ENCODE measurements around the gene BRPF1. TPM values are rescaled to one million over a fixed set of nuclear protein-coding genes. Genes with fewer than 3 reads are reported as not detected.

The BRPF1 gene
- total RNA-seq, 1 donor from 2014 or later = 19.5 TPM

DNA sequence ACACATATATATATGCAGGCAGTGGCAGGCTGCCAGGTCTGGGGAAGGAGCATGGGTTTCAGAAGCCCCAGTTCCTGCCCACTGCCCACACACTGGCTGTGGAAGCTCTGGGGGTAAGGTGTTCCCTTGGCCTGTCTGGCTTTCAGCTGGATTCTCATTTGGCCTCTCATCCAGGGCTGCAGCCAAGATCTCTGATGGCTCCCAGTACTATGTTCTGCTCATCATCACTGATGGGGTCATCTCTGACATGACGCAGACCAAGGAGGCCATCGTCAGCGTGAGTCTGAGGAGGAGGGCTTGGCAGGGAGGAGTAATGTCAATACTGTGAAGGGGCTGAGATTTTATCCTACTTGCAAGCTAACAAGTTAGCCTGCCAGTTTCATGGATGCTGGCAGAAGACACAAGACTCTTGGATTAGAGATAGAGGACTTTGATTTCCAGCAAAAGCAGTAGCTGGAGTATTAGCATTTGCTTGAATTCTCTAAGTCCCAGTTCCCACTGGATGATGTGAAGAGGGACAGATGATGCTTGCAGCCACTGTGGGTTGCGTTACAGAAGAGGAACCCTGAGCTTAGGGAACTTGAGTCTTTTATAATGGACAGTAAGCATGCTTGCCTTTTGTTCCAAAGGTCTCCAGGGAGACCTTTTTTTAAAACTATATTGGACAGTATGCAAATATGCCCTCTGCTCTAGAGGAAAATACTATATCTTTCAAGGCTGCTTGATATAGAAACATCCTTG lies 5.6 kb upstream of the BRPF1 start:
- TF ChIP-seq EZH2 (IDR thresholded peaks at IDR 0.05; ENCODE audit: insufficient read depth, low read length) (no peak), CTCF (IDR thresholded peaks at IDR 0.05; ENCODE audit: insufficient read depth, low read depth, low read length) (no peak)
- Histone ChIP-seq H3K4me1 (ENCODE audit: insufficient read depth, low read length) (peaks cover 5% of the 10 kb centered on the region), H2AFZ (ENCODE audit: low read depth, low read length) (no peak overlapping the region), H3K9me3 (ENCODE audit: insufficient read depth, low read depth, low read length) (no peaks in the 10 kb centered on the region), H4K20me1 (ENCODE audit: insufficient read depth, low read length) (no peaks in the 10 kb centered on the region), H3K4me2 (ENCODE audit: low read length) (no peak overlapping the region), H3K79me2 (ENCODE audit: insufficient read depth, low read length) (no peaks in the 10 kb centered on the region), H3K27ac (ENCODE audit: low read depth, low read length) (no peak overlapping the region), H3K9ac (ENCODE audit: low read length) (no peak overlapping the region), H3K4me3 (ENCODE audit: insufficient read depth, low read depth, low read length) (no peak overlapping the region), H3K27me3 (ENCODE audit: insufficient read depth, low read length) (no peaks in the 10 kb centered on the region), H3K36me3 (ENCODE audit: insufficient read depth, low read length) (no peaks in the 10 kb centered on the region)
- no peak overlapping the region for H3K4me3 Mint-ChIP-seq (ENCODE audit: unreplicated experiment)
- FAIRE-seq (no peak), DNase-seq (ENCODE audit: low read depth) (no peak)
- H3K36me3 Mint-ChIP-seq (ENCODE audit: low read depth, unreplicated experiment) = no peaks in the 10 kb centered on the region
- peaks cover 2% of the 10 kb centered on the region for H3K9me3 Mint-ChIP-seq (ENCODE audit: unreplicated experiment)
- H3K4me1 Mint-ChIP-seq (ENCODE audit: low read depth, unreplicated experiment) = peaks cover 9% of the 10 kb centered on the region
- no peak overlapping the region for H3K27ac Mint-ChIP-seq (ENCODE audit: unreplicated experiment)
- peaks cover 9% of the 10 kb centered on the region for H3K27me3 Mint-ChIP-seq (ENCODE audit: low read depth, unreplicated experiment)

- no peaks in the 10 kb centered on the region for H3K36me3 Mint-ChIP-seq (ENCODE audit: low read depth, unreplicated experiment)
- H3K4me2 ChIP-seq (ENCODE audit: low read length) = no peak overlapping the region
- H3K27ac Mint-ChIP-seq (ENCODE audit: unreplicated experiment) = no peak overlapping the region
- H3K4me1 Mint-ChIP-seq (ENCODE audit: low read depth, unreplicated experiment) = peaks cover 6% of the 10 kb centered on the region
- peaks cover 2% of the 10 kb centered on the region for H3K9me3 Mint-ChIP-seq (ENCODE audit: unreplicated experiment)
- H3K4me3 ChIP-seq (ENCODE audit: insufficient read depth, low read depth, low read length) = no peak overlapping the region
- no peaks in the 10 kb centered on the region for H3K27me3 ChIP-seq (ENCODE audit: insufficient read depth, low read length)
- peaks cover 7% of the 10 kb centered on the region for H3K79me2 ChIP-seq (ENCODE audit: insufficient read depth, low read length)
- H3K4me3 Mint-ChIP-seq (ENCODE audit: unreplicated experiment) = no peak overlapping the region
- FAIRE-seq (no peak), DNase-seq (ENCODE audit: low read depth) (no peak)
- TF ChIP-seq EZH2 (IDR thresholded peaks at IDR 0.05; ENCODE audit: insufficient read depth, low read length) (no peak), CTCF (IDR thresholded peaks at IDR 0.05; ENCODE audit: insufficient read depth, low read depth, low read length) (no peak)
- no peak overlapping the region for H2AFZ ChIP-seq (ENCODE audit: low read depth, low read length)
- H3K9ac ChIP-seq (ENCODE audit: low read length) = no peak overlapping the region
- no peak overlapping the region for H3K27ac ChIP-seq (ENCODE audit: low read depth, low read length)
- peaks cover under 1% of the 10 kb centered on the region for H4K20me1 ChIP-seq (ENCODE audit: insufficient read depth, low read length)
- no peaks in the 10 kb centered on the region for H3K9me3 ChIP-seq (ENCODE audit: insufficient read depth, low read depth, low read length)
- no peaks in the 10 kb centered on the region for H3K36me3 ChIP-seq (ENCODE audit: insufficient read depth, low read length)
- H3K27me3 Mint-ChIP-seq (ENCODE audit: low read depth, unreplicated experiment) = peaks cover 8% of the 10 kb centered on the region
- H3K4me1 ChIP-seq (ENCODE audit: insufficient read depth, low read length) = peaks cover 5% of the 10 kb centered on the region
Observed at GRCh38 chr3:9727041-9727595, 4.4 kb upstream of the BRPF1 start.

DNA sequence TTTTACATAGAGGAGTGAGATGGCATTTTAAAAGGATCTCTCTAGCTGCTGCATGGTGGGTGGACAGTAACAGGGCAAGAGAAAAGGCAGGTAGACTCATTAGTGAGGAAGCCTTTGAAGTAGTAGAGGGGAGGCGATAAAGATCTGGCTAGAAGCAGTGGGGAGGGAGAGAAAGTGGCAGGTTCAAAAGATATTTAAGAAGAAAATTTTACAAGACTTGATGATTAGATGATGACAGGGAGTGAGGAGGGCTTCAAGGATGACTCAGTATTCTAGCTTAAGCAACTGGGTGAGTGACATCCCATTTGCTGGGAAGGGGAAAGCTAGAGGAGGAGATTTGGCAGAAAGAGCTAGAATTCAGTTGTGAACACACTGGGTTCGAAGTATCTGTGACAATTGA lies 3.8 kb upstream of the BRPF1 start:
- DNase-seq (ENCODE audit: low read depth) = no peak
- H3K9me3 Mint-ChIP-seq (ENCODE audit: unreplicated experiment) = peaks cover 1% of the 10 kb centered on the region
- no peak overlapping the region for H3K4me3 Mint-ChIP-seq (ENCODE audit: unreplicated experiment)
- Histone ChIP-seq H3K27me3 (ENCODE audit: insufficient read depth, low read length) (no peaks in the 10 kb centered on the region), H3K4me3 (ENCODE audit: insufficient read depth, low read depth, low read length) (no peak overlapping the region), H3K4me2 (ENCODE audit: low read length) (no peak overlapping the region), H3K27ac (ENCODE audit: low read depth, low read length) (no peak overlapping the region), H3K9ac (ENCODE audit: low read length) (no peak overlapping the region), H3K9me3 (ENCODE audit: insufficient read depth, low read depth, low read length) (no peaks in the 10 kb centered on the region), H4K20me1 (ENCODE audit: insufficient read depth, low read length) (peaks cover 7% of the 10 kb centered on the region), H3K4me1 (ENCODE audit: insufficient read depth, low read length) (peaks cover 10% of the 10 kb centered on the region), H2AFZ (ENCODE audit: low read depth, low read length) (no peak overlapping the region), H3K79me2 (ENCODE audit: insufficient read depth, low read length) (peaks cover 13% of the 10 kb centered on the region), H3K36me3 (ENCODE audit: insufficient read depth, low read length) (no peaks in the 10 kb centered on the region)
- no peak for FAIRE-seq
- no peak overlapping the region for H3K27ac Mint-ChIP-seq (ENCODE audit: unreplicated experiment)
- H3K4me1 Mint-ChIP-seq (ENCODE audit: low read depth, unreplicated experiment) = peaks cover 11% of the 10 kb centered on the region
- peaks cover 5% of the 10 kb centered on the region for H3K27me3 Mint-ChIP-seq (ENCODE audit: low read depth, unreplicated experiment)
- peaks cover 3% of the 10 kb centered on the region for H3K36me3 Mint-ChIP-seq (ENCODE audit: low read depth, unreplicated experiment)
- TF ChIP-seq CTCF (IDR thresholded peaks at IDR 0.05; ENCODE audit: insufficient read depth, low read depth, low read length) (no peak), EZH2 (IDR thresholded peaks at IDR 0.05; ENCODE audit: insufficient read depth, low read length) (no peak)

All from astrocyte (in vitro differentiated cells and primary cell).